Stimulated activated CD8-positive, alpha-beta memory T cell treated with anti-CD3 and anti-CD28 coated beads, Interleukin-12 subunit alpha, Interleukin-12 subunit beta, amount 100 ng/mL, for 24 hours (primary cell): ENCODE results near the gene HHIP.

ENCODE experiments used
- DNase-seq: peaks from one replicate; pipeline ENCODE4 v3.0.0-alpha.2; 2020; ENCODE audit errors: extremely low read depth

HHIP gene

GRCh38 chr4:144655491-144655890 lies 9.5 kb downstream of the HHIP start:
- no peak for DNase-seq

- DNase-seq: no peak
These were observed 10.9 kb downstream of the HHIP start for GRCh38 chr4:144656850-144657249.

DNA sequence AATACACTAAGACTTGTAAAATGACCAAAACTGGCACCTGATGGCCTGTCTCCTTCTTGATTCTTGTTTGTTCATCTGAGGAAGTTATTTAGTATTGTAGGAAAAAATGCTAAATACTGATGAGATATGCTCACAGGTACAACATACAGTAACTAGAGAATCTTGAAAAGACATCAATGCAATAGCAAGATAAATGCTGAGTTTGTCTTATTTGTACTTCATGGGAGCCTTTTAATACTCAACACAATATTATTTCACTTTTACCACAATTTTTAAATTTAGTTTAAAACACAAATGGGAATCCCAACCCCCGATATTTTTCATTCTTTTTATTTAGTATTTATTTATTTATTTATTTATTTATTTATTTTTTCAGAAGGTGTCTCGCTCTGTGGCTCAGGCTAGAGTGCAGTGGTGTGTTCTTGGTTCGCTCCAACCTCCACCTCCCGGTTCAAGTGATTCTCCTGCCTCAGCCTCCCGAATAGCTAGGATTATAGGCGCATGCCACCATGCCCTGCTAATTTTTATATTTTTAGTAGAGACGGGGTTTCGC lies 12.1 kb downstream of the HHIP start:
- no peak for DNase-seq

GRCh38 chr4:144658903-144659302 lies 12.9 kb downstream of the HHIP start:
- DNase-seq: no peak

GRCh38 chr4:144659447-144659846 lies 13.5 kb downstream of the HHIP start:
- no peak for DNase-seq

GRCh38 chr4:144663834-144664475 lies 18.0 kb downstream of the HHIP start:
- DNase-seq: no peak

DNA sequence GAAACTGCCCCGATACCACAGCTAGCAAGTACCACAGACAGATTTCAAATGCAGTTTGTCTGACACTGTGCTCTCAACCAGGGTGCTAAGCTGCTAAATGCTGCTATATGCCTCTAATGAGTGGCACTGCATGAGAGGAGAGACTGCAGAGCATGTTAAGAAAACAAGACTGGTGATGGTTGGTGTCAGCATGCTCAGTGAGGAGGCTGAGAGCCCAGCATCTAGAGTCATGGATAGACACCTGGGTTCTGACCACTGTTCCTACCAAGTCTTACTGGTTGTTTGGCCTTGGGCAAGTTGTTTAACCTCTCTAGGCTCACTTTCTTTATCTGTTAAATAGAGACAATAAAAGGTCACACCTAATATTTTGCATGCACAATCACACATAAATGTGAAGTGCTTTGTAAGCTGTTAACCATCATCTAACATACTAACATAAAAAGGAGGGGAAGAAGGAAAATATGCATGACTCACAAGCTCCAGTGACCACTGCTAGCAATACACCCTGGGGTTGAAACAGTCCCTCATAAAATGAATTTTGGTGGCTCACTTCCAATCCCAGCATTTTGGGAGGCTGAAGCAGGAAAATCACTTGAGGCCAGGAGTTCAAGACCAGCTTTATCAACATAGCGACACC lies 20.7 kb downstream of the HHIP start:
- DNase-seq: no peak

GRCh38 chr4:144667500-144667899 lies 21.5 kb downstream of the HHIP start:
- no peak for DNase-seq

- no peak for DNase-seq
These were observed 24.8 kb downstream of the HHIP start for GRCh38 chr4:144670776-144671175.

DNA sequence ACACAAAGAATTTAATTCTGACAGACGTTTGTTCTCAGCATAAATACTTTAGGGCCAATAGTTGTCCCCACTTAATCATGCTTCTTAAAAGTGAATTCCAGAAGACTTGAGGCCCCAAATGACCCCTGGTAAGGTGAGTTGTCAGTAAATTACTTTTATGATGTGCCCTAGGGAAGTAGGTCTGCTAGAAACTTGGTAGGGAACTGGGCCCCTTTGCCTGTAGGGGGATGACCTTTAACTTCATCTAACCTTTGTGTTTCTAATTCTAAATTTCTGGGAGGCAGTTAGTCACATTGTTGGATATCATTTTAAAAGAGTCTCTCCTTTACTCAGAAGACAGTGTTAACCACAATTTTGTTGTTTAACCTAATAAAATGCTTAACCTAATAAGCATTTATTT lies 28.8 kb downstream of the HHIP start:
- DNase-seq: no peak

DNA sequence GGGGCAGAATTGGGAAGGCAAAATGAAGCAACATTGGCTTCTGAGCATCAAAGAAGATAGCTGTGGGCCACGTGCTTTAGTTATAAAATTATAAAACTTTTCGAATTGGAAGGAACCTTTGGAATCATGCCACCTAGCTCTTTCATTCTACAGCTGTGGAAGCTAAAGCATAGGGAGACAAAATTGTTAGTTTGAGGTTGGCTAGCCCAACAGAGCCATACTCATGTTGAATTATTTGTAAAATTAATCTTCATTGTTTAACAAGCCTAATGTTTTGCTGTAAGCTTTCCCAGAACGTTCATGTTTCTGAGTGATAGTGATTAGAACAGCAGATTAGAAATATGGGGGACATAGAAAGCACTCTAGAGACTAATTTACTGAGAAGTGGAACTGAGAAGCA lies 35.9 kb downstream of the HHIP start:
- no peak for DNase-seq

DNA sequence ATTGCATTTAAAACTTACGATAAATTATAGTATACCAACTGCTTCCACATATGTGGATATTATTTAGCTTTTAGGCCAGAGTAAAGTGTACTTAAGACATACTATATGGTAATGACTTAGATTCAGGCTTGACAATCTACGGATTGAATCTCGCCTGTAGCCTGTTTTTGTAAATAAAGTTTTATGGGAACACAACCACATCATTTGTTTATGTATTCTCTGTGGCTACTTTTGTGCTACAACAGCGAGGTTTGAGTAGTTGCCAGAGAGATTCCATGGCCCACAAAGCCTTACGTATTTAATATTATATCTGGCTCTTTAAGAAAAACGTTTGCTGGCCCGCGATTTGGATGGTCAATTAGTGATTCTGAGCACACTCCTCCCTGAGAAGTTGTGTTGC lies 37.6 kb downstream of the HHIP start:
- no peak for DNase-seq

GRCh38 chr4:144685911-144686310 lies 40.0 kb downstream of the HHIP start:
- DNase-seq: no peak

DNA sequence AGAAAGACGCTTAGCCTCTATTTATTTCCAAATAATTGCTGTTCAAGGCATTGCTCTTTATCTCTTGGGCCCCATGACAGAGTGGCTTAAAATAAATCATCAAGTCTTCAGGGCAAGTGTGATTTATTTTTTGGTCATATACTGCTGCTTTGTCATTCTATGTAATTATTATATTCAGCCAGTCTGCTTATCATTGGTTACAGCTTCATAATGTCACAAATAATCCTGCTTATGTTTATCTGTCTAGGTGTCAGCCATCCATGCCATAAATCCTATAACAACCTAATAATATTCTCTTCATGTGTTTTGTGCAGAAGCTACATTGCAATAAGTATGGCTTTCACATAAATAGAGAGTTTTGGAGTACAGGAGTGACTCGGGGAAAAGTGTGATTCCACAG lies 41.0 kb downstream of the HHIP start:
- no peak for DNase-seq

- DNase-seq: no peak
These were observed 41.5 kb downstream of the HHIP start for GRCh38 chr4:144687466-144687865.

GRCh38 chr4:144688035-144688569 lies 42.1 kb downstream of the HHIP start:
- DNase-seq: no peak

GRCh38 chr4:144689125-144689524 lies 43.2 kb downstream of the HHIP start:
- no peak for DNase-seq

GRCh38 chr4:144695721-144696120 lies 49.8 kb downstream of the HHIP start:
- no peak for DNase-seq

DNA sequence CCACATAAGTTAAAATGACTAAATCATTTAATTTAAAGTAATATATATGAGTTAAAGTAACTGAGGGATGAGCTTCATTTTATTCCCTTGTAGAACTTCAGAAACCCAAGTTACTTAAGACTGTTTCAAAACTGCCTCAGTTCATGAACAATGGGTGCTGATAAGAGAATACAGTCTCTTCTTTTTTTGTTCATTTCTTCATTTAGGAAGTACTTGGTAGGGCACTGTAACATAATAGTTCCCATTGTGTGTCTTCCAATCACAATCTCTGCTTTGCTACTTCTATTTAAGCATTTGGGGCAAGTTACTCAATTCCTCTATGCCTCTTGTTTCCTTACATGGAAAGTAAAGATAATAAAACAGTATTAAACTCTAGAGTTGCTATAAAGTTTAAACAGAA lies 50.4 kb downstream of the HHIP start:
- DNase-seq: no peak

- DNase-seq: no peak
These were observed 53.6 kb downstream of the HHIP start for GRCh38 chr4:144699565-144699964.

GRCh38 chr4:144701683-144702233 lies 55.8 kb downstream of the HHIP start:
- no peak for DNase-seq

GRCh38 chr4:144703494-144703893 lies 57.5 kb downstream of the HHIP start:
- no peak for DNase-seq
